ENCODE results near the gene PPM1A.

- TF ChIP-seq PATZ1 (CRISPR knock-in tag; IDR thresholded peaks at IDR 0.05; ENCODE audit: borderline replicate concordance) (no peak), ARNTL (CRISPR knock-in tag; IDR thresholded peaks at IDR 0.05; ENCODE audit: borderline replicate concordance, low read depth) (no peak), ZFP30 (CRISPR knock-in tag; IDR thresholded peaks at IDR 0.05) (no peak), ZFP3 (CRISPR knock-in tag; IDR thresholded peaks at IDR 0.05) (no peak), SNAI2 (CRISPR knock-in tag; IDR thresholded peaks at IDR 0.05) (no peak), CREB5 (CRISPR knock-in tag; IDR thresholded peaks at IDR 0.05; ENCODE audit: low read depth) (no peak), TOX (CRISPR knock-in tag; IDR thresholded peaks at IDR 0.05; ENCODE audit: borderline replicate concordance) (no peak), RARB (CRISPR knock-in tag; IDR thresholded peaks at IDR 0.05) (no peak), ISL1 (CRISPR knock-in tag; IDR thresholded peaks at IDR 0.05) (no peak), BACH2 (CRISPR knock-in tag; IDR thresholded peaks at IDR 0.05; ENCODE audit: borderline replicate concordance) (no peak), GLIS3 (CRISPR knock-in tag; IDR thresholded peaks at IDR 0.05) (no peak), PPARA (CRISPR knock-in tag; IDR thresholded peaks at IDR 0.05; ENCODE audit: borderline replicate concordance) (no peak), ESRRG (CRISPR knock-in tag; IDR thresholded peaks at IDR 0.05) (no peak), TSHZ2 (CRISPR knock-in tag; IDR thresholded peaks at IDR 0.05) (no peak)
These were observed 99.2 kb downstream of the PPM1A start for GRCh38 chr14:60348211-60348610.

Measured in SK-N-SH treated with all-trans-retinoic acid at 6 μM for 48 hours (cell line).